ENCODE results near the gene PHLPP1. TPM values are rescaled to one million over a fixed set of nuclear protein-coding genes. Genes with fewer than 3 reads are reported as not detected.
A peak's percentile ranks its signal among the peaks of the same experiment; 100 is the strongest.

PHLPP1 gene
- total and polyA plus RNA-seq, 9 of the 15 experiments (the other 6 are each of a cell fraction or from before 2014, with no cell fraction given) = 0.56 to 9.0 (median 4.5) TPM

DNA sequence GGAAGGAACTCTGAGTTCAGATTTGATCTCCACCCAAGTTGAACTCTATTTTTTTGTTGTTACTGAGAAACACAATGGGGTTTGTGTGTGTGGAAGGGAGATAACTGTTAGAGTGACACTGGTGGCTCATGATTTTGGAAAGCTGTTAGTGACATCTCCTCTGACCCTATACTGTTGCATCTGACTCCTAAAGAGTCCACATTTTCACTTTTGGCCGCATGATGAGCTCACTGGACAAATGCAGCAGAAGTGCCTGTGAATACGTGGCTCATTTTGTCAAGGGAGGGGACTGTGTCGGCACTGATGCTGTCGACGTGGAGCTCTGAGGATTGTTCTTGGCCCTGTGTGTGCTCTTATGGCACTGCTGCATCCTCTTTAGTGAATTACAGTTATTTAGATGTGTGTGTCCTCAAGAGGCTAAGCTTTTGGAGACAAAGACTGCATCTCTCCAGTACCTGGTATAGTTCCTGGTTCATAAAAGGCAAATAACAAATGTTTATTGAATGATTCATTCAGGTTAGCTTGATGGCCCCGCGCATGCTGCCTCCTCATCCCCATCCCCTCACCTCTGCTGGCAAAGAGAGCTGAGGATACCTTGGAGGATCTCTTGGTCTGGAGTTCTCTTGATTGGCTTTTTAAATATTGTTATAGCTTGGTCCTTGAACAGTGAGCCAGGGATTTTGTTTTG, 135.4 kb downstream of the PHLPP1 start (continued):
- TF ChIP-seq NELFE (IDR thresholded peaks at IDR 0.05; ENCODE audit: insufficient read depth, insufficient read length) = no peak
- TF ChIP-seq FOXJ3 (CRISPR knock-in tag; IDR thresholded peaks at IDR 0.05) = no peak
- peak; percentile 79 for TF ChIP-seq TEAD4 (IDR thresholded peaks at IDR 0.05; ENCODE audit: low read length)
- no peak for TF ChIP-seq TEAD4 (CRISPR knock-in tag; IDR thresholded peaks at IDR 0.05; ENCODE audit: borderline replicate concordance)
- TF ChIP-seq PHTF2 (CRISPR knock-in tag; IDR thresholded peaks at IDR 0.05) = no peak
- TF ChIP-seq LCOR (CRISPR knock-in tag; IDR thresholded peaks at IDR 0.05) = peak; percentile 63; the same call in 1 of the 2 replicates
- TF ChIP-seq NCOR1 (IDR thresholded peaks at IDR 0.05) = peak; percentile 77
- no peak for TF ChIP-seq ZNF311 (CRISPR knock-in tag; IDR thresholded peaks at IDR 0.05)
- TF ChIP-seq HCFC1 (IDR thresholded peaks at IDR 0.05; ENCODE audit: low read depth, low read length) = no peak
- no peak for TF ChIP-seq CBX8 (IDR thresholded peaks at IDR 0.05; ENCODE audit: borderline replicate concordance, extremely low read depth, low read depth, low read length, poor library complexity, severe bottlenecking)
- TF ChIP-seq MCM5 (IDR thresholded peaks at IDR 0.05; ENCODE audit: low read depth) = no peak
- no peak for TF ChIP-seq EHMT2 (IDR thresholded peaks at IDR 0.05)
- TF ChIP-seq HNRNPH1 (optimal IDR thresholded peaks at IDR 0.05; ENCODE audit: low read depth, low read length) = no peak
- no peak for TF ChIP-seq HMG20B (CRISPR knock-in tag; IDR thresholded peaks at IDR 0.05)
- no peak for TF ChIP-seq NR4A1 (CRISPR knock-in tag; IDR thresholded peaks at IDR 0.05)
- no peak for TF ChIP-seq NR4A1 (tag; IDR thresholded peaks at IDR 0.05)
- TF ChIP-seq SLC30A9 (CRISPR knock-in tag; IDR thresholded peaks at IDR 0.05) = no peak
- TF ChIP-seq GTF2E2 (tag; IDR thresholded peaks at IDR 0.05) = no peak
- no peak for TF ChIP-seq NUFIP1 (IDR thresholded peaks at IDR 0.05; ENCODE audit: partially characterized antibody)
- TF ChIP-seq CREB1 (IDR thresholded peaks at IDR 0.05) = peak; percentile 58
- TF ChIP-seq CREB1 (CRISPR knock-in tag; IDR thresholded peaks at IDR 0.05) = peak; percentile 6; the same call in 1 of the 2 replicates
- TF ChIP-seq EP300 (IDR thresholded peaks at IDR 0.05; ENCODE audit: low read length) = peak; percentile 84
- peak; percentile 35 to 54; a peak in 2 of 4 replicates for TF ChIP-seq TRIM24 (IDR thresholded peaks at IDR 0.05)
- TF ChIP-seq, protein P1, sequence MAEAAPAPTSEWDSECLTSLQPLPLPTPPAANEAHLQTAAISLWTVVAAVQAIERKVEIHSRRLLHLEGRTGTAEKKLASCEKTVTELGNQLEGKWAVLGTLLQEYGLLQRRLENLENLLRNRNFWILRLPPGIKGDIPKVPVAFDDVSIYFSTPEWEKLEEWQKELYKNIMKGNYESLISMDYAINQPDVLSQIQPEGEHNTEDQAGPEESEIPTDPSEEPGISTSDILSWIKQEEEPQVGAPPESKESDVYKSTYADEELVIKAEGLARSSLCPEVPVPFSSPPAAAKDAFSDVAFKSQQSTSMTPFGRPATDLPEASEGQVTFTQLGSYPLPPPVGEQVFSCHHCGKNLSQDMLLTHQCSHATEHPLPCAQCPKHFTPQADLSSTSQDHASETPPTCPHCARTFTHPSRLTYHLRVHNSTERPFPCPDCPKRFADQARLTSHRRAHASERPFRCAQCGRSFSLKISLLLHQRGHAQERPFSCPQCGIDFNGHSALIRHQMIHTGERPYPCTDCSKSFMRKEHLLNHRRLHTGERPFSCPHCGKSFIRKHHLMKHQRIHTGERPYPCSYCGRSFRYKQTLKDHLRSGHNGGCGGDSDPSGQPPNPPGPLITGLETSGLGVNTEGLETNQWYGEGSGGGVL (CRISPR knock-in tag; IDR thresholded peaks at IDR 0.05) = no peak
- TF ChIP-seq RNF2 (IDR thresholded peaks at IDR 0.05) = no peak
- no peak for TF ChIP-seq SIX5 (IDR thresholded peaks at IDR 0.05; ENCODE audit: borderline replicate concordance in 1 of 2, insufficient read depth in 1 of 2, low read depth in 1 of 2, low read length in 2 of 2)
- no peak for TF ChIP-seq SRSF1 (IDR thresholded peaks at IDR 0.05; ENCODE audit: low read depth, low read length)
- TF ChIP-seq, protein P2, sequence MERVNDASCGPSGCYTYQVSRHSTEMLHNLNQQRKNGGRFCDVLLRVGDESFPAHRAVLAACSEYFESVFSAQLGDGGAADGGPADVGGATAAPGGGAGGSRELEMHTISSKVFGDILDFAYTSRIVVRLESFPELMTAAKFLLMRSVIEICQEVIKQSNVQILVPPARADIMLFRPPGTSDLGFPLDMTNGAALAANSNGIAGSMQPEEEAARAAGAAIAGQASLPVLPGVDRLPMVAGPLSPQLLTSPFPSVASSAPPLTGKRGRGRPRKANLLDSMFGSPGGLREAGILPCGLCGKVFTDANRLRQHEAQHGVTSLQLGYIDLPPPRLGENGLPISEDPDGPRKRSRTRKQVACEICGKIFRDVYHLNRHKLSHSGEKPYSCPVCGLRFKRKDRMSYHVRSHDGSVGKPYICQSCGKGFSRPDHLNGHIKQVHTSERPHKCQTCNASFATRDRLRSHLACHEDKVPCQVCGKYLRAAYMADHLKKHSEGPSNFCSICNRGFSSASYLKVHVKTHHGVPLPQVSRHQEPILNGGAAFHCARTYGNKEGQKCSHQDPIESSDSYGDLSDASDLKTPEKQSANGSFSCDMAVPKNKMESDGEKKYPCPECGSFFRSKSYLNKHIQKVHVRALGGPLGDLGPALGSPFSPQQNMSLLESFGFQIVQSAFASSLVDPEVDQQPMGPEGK (CRISPR knock-in tag; IDR thresholded peaks at IDR 0.05; ENCODE audit: borderline replicate concordance) = no peak
